ENCODE data around the gene PPP2R5D.

Gene PPP2R5D

DNA sequence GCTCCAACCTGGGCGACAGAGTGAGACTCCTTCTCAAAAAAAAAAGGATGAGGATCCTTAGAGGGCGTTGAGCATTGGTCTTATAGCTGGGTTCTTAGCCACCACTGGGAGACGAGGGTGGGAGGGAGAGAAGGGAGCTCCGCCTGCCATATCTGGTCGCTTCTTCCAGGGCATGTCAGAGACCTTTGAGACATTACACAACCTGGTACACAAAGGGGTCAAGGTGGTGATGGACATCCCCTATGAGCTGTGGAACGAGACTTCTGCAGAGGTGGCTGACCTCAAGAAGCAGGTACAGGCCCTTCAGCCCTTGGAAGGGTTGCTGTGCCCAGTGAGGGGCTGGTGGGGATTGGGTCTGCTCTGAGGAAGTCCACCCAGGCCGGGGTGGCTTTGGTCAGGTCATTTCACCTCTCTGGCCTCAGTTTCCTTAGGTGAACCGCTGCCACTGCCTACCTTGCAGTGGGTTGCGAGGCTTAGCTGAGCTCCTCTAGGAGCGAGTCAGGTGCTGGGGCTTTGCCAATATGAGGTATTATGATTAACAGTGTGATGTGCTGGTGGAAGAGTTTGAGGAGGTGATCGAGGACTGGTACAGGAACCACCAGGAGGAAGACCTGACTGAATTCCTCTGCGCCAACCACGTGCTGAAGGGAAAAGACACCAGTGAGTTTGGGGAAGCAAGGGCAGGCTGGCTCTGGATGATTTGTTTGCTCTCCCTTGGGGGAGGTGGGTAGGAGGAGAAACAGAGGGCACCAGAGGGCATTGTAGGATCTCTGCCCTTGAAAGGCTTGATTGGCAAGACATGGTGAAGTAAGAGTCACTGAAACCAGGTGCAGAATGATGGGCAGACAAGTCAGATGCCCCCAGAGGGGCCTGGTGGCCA is 46.6 kb upstream of the PPP2R5D start:
- TF ChIP-seq, protein P1, sequence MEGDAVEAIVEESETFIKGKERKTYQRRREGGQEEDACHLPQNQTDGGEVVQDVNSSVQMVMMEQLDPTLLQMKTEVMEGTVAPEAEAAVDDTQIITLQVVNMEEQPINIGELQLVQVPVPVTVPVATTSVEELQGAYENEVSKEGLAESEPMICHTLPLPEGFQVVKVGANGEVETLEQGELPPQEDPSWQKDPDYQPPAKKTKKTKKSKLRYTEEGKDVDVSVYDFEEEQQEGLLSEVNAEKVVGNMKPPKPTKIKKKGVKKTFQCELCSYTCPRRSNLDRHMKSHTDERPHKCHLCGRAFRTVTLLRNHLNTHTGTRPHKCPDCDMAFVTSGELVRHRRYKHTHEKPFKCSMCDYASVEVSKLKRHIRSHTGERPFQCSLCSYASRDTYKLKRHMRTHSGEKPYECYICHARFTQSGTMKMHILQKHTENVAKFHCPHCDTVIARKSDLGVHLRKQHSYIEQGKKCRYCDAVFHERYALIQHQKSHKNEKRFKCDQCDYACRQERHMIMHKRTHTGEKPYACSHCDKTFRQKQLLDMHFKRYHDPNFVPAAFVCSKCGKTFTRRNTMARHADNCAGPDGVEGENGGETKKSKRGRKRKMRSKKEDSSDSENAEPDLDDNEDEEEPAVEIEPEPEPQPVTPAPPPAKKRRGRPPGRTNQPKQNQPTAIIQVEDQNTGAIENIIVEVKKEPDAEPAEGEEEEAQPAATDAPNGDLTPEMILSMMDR (IDR thresholded peaks at IDR 0.05; ENCODE audit: borderline replicate concordance, extremely low read depth, low read length, poor library complexity, severe bottlenecking) = no peak
- no peak for TF ChIP-seq EZH2 (IDR thresholded peaks at IDR 0.05; ENCODE audit: borderline replicate concordance, low read depth, low read length, severe bottlenecking)
- Histone ChIP-seq H3K9me3 (ENCODE audit: insufficient read depth, low read length, severe bottlenecking) (no peaks in the 10 kb centered on the region), H3K36me3 (ENCODE audit: insufficient read depth, low read length) (peaks cover 87% of the 10 kb centered on the region), H4K20me1 (ENCODE audit: insufficient read depth, low read length) (peaks cover 38% of the 10 kb centered on the region), H3K4me2 (ENCODE audit: insufficient read depth, low read length) (no peak overlapping the region), H3K27ac (ENCODE audit: low read length) (no peak overlapping the region), H2AFZ (ENCODE audit: low read depth, low read length) (no peak overlapping the region), H3K27me3 (ENCODE audit: insufficient read depth, low read length, poor library complexity) (no peaks in the 10 kb centered on the region), H3K9ac (ENCODE audit: low read depth, low read length) (no peak overlapping the region), H3K79me2 (ENCODE audit: insufficient read depth, low read length) (peaks cover 34% of the 10 kb centered on the region), H3K4me1 (ENCODE audit: insufficient read depth, low read length) (peaks cover 7% of the 10 kb centered on the region), H3K4me3 (ENCODE audit: low read depth in 1 of 2, low read length in 2 of 2) (no peak overlapping the region)
- no peak for DNase-seq
- no peak; the same call in 1 of the 3 replicates for ATAC-seq (ENCODE audit: insufficient read depth, low read depth)

DNA sequence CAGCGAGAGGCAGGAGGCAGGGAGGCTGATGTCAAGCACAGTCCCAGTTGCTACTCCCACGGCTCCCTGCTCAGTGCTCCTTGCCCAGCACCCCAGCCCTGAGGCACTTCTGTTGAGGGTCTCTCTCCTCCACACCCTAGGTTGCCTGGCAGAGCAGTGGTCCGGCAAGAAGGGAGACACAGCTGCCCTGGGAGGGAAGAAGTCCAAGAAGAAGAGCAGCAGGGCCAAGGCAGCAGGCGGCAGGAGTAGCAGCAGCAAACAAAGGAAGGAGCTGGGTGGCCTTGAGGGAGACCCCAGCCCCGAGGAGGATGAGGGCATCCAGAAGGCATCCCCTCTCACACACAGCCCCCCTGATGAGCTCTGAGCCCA is 46.0 kb upstream of the PPP2R5D start:
- no peak overlapping the region for H3K27ac ChIP-seq (ENCODE audit: low read length)
- TF ChIP-seq EZH2 (IDR thresholded peaks at IDR 0.05; ENCODE audit: borderline replicate concordance, low read depth, low read length, severe bottlenecking) = no peak
- TF ChIP-seq, protein P1 (IDR thresholded peaks at IDR 0.05; ENCODE audit: borderline replicate concordance, extremely low read depth, low read length, poor library complexity, severe bottlenecking) = no peak
- H3K27me3 ChIP-seq (ENCODE audit: insufficient read depth, low read length, poor library complexity) = no peaks in the 10 kb centered on the region
- peaks cover 86% of the 10 kb centered on the region for H3K36me3 ChIP-seq (ENCODE audit: insufficient read depth, low read length)
- no peak overlapping the region for H3K4me3 ChIP-seq (ENCODE audit: low read depth in 1 of 2, low read length in 2 of 2)
- peaks cover 28% of the 10 kb centered on the region for H3K79me2 ChIP-seq (ENCODE audit: insufficient read depth, low read length)
- H3K9me3 ChIP-seq (ENCODE audit: insufficient read depth, low read length, severe bottlenecking) = no peaks in the 10 kb centered on the region
- 0 out of 2 replicates have a peak, but pooled peaks cover under 1% of the 10 kb centered on the region for H3K4me1 ChIP-seq (ENCODE audit: insufficient read depth, low read length)
- no peak overlapping the region for H3K9ac ChIP-seq (ENCODE audit: low read depth, low read length)
- H3K4me2 ChIP-seq (ENCODE audit: insufficient read depth, low read length) = no peak overlapping the region
- no peak for ATAC-seq (ENCODE audit: insufficient read depth, low read depth)
- H4K20me1 ChIP-seq (ENCODE audit: insufficient read depth, low read length) = peaks cover 32% of the 10 kb centered on the region
- DNase-seq = no peak
- no peak overlapping the region for H2AFZ ChIP-seq (ENCODE audit: low read depth, low read length)

- TF ChIP-seq, protein P1 (IDR thresholded peaks at IDR 0.05; ENCODE audit: borderline replicate concordance, extremely low read depth, low read length, poor library complexity, severe bottlenecking) = no peak
- TF ChIP-seq EZH2 (IDR thresholded peaks at IDR 0.05; ENCODE audit: borderline replicate concordance, low read depth, low read length, severe bottlenecking) = no peak
- Histone ChIP-seq H3K9me3 (ENCODE audit: insufficient read depth, low read length, severe bottlenecking) (no peaks in the 10 kb centered on the region), H3K36me3 (ENCODE audit: insufficient read depth, low read length) (peaks cover 86% of the 10 kb centered on the region), H3K27me3 (ENCODE audit: insufficient read depth, low read length, poor library complexity) (no peaks in the 10 kb centered on the region), H3K4me3 (ENCODE audit: low read depth in 1 of 2, low read length in 2 of 2) (no peak overlapping the region), H3K4me1 (ENCODE audit: insufficient read depth, low read length) (no peaks in the 10 kb centered on the region), H3K9ac (ENCODE audit: low read depth, low read length) (no peak overlapping the region), H3K79me2 (ENCODE audit: insufficient read depth, low read length) (peaks cover 20% of the 10 kb centered on the region), H4K20me1 (ENCODE audit: insufficient read depth, low read length) (peaks cover 32% of the 10 kb centered on the region), H3K27ac (ENCODE audit: low read length) (no peak overlapping the region), H3K4me2 (ENCODE audit: insufficient read depth, low read length) (no peak overlapping the region), H2AFZ (ENCODE audit: low read depth, low read length) (no peak overlapping the region)
- DNase-seq = no peak
- no peak for ATAC-seq (ENCODE audit: insufficient read depth, low read depth)
Measured at GRCh38 chr6:42938987-42939809, 45.2 kb upstream of the PPP2R5D start.

All from DND-41 (cell line).